ENCODE data around the gene NMNAT2.

NMNAT2 gene

DNA sequence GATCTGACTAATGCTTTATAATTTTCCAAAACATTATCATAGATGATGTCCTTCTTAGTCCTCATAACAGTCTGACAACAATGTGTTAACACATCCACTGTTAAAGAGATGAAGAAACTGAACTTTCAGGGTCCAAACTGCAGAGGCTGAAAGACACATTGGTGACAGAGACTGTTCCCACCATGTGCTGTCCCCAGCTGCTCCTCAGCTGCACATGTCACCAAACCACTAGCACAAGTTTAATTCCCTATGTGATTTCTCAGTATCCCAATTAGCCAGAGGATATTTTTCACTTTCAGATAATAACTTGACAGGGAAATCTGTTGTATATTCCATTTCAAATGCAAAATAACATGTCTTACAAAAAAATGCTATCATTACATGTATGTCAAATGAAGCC lies 207.5 kb downstream of the NMNAT2 start:
- DNase-seq (ENCODE audit: low spot score), result no peak

- DNase-seq (ENCODE audit: low spot score), result no peak
Measured at GRCh38 chr1:183209533-183210158, 208.5 kb downstream of the NMNAT2 start.

DNA sequence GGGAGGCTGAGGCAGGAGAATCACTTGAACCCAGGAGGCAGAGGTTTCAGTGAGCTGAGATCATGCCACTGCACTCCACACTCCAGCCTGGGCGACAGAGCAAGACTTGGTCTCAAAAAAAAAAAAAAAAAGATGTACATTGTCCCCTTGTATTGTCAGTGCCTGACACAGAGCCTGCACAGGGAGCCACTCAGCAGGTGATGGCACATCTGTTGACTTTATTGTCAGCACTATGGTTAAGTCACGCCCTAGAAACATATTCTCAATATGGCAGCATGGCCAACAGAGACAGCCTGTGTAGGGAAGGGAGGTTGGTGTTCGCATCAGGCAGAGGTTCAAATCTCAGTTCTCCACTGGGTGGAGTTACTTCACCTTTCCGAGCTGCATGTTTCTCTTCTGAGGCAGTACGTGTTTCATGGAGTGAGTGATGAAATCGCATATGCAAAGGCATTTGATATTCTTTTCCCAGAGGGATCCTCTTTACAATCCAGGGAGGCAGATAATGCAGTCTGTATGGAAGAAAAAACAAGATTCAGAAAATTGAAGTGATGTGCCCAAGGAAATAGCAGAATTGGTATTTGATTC lies 211.6 kb downstream of the NMNAT2 start:
- no peak for DNase-seq (ENCODE audit: low spot score)

DNA sequence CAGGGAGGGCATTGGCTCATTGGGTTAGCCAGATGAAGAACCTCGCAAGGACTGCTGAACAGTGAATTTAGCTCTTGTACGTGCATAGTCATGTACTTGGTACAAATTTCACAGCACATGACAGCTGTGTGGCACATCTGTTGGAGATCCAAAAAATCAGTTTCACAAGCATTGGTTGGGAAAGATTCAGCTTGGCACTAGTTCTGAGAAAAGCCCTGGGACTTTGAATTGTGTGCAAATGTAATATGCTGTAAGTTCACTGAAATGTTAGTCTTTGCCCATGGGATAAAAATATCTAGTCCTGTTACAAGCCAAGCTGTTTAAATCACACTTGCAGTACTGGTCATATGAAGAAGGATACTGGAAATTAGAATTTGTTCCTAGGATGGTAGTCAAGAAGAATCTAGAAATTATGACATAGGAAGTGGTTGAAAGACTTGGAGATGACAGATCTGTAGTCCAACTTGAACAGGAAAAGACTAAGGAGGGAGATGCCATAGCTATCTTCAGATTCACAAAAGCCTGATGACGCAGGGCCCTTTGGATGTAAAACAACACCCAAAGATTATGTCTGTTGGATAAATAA lies 212.9 kb downstream of the NMNAT2 start:
- no peak for DNase-seq (ENCODE audit: low spot score)

GRCh38 chr1:183203094-183203493 lies 215.1 kb downstream of the NMNAT2 start:
- DNase-seq (ENCODE audit: low spot score), result no peak

GRCh38 chr1:183200451-183200850 lies 217.7 kb downstream of the NMNAT2 start:
- DNase-seq (ENCODE audit: low spot score), result no peak

DNA sequence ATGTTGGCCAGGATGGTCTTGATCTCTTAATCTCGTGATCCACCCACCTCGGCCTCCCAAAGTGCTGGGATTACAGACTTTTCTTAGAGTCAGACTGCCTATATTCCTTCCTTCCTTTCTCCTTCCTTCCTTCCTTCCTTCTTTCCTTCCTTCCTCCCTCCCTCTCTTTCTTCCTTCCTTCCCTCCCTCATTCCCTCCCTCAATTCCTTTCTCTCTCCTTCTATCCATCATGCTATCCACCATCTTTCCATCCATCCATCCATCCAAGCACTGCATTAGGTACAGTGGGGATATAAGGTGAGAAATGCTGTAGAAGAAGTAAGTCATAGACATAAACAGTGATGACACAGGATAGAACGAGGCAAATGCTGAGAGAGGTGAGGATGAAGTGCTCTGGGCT lies 218.9 kb downstream of the NMNAT2 start:
- DNase-seq (ENCODE audit: low spot score), result no peak

- DNase-seq (ENCODE audit: low spot score), result no peak
Measured at GRCh38 chr1:183198463-183198862, 219.7 kb downstream of the NMNAT2 start.

All from pons (tissue), 1 donor.